ENCODE data around the gene IGDCC3.

Gene IGDCC3

GRCh38 chr15:65318870-65319356, 58.9 kb downstream of the IGDCC3 start:
- peak; percentile 84 for DNase-seq

DNA sequence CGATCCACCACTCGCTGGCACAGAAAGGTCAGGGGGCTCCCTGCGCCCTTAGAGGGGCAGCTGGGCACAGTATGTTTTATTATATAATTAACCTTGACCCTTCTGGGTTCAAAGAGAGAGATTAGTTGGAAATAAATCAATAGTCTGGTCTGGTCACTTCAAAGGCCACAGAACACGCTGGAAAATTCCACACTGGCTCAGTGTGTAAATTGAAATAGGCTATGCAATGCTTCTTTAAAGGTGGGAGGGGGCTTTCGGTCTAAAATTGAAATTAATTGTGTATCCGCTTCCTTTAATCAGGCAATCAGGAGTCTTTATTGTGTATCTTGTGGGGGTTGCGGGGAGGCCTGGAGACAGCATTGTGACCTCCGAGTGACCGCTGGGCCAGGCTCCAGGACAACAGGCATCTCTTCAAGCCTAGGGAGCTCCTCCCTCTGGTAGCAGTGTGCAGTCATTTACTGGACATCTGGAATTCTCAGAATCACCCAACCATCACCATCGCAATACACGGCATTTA, 65.3 kb downstream of the IGDCC3 start:
- DNase-seq = no peak

- DNase-seq = no peak
Observed at GRCh38 chr15:65311760-65312159, 66.0 kb downstream of the IGDCC3 start.

- DNase-seq = no peak
Observed at GRCh38 chr15:65310431-65311137, 67.2 kb downstream of the IGDCC3 start.

- no peak for DNase-seq
Observed at GRCh38 chr15:65309882-65310418, 67.9 kb downstream of the IGDCC3 start.

- no peak for DNase-seq
Observed at GRCh38 chr15:65307978-65308377, 69.8 kb downstream of the IGDCC3 start.

- no peak for DNase-seq
Observed at GRCh38 chr15:65306551-65306950, 71.3 kb downstream of the IGDCC3 start.

DNA sequence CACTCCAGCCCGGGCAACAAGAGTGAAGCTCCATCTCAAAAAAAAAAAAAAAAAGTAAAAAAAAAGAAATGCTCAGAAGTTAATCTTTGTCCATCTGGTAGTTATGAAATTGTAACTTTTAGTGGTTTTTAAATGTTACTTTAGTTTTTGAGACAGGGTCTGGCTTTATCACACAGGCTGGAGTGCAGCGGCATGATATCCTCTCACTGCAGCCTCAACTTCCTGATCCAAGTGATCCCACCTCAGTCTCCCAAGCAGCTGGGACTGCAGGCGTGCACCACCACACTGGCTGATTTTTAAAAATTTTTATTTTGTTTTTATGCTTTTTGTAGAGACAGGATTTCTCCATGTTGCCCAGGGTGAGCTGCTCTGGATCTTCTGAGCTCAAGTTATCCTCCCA, 72.0 kb downstream of the IGDCC3 start:
- no peak for DNase-seq

DNA sequence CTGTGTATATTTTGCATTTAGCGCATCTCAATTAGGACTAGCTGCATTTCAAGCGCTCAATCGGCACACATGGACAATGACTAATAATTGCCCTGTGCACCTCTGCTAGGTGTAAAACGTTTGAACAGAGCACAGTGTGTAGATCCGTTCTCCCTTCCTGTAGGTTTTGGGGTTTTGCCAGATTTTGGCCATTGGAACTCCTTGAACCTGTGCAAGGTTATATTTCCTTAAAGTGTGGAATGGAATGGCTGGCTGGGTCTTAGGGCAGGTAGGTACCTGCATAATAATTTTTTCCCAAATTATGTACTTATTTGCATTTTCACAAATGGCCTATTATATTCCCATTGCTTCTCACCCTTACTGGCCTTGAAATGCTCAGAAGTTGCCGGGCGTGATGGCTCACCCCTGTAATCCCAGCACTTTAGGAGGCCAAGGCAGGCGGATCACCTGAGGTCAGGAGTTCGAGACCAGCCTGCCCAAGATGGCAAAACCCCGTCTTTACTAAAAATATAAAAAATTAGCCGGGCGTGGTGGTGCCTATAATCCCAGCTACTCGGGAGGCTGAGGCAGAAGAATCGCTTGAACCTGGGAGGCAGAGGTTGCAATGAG, 72.5 kb downstream of the IGDCC3 start:
- DNase-seq = no peak

- DNase-seq = peak; percentile 90
Observed at GRCh38 chr15:65304381-65305149, 73.2 kb downstream of the IGDCC3 start, which contains the start of gene RNU5B-1. Gene RNU5B-1, plus strand, starts transcription at chr15:65304677.

DNA sequence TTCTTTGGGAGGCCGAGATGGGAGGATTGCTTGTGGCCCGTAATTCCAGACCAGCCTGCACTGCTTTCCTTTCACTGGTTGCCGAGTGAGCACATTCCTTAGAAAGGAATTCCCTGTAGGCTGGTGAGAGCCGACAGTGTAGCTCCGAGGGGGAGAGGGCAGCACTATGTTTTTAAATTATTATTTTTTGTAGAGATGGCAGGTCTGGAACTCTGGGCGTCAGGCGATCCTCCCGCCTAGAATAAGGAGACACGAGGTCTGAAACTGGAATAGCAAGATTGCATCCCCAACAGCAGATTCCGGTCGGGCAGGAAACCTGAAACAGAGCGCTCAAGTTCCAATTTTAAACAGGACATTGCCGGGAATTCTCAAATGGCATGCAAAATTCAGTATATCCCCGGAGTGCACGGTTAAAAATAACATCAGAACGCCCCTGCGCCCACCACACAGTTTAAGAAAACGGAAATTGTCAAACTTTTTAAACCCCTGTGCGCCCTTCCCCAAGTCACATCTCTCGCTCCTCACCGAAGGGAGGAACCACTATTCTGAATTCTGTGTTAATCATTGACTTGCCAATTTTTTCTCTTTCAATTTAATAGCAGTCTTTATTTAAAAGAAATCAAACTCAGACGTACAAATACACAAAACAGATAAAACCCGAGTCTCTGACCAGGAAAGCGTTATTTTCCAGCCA, 74.0 kb downstream of the IGDCC3 start:
- peak; percentile 70 for DNase-seq

DNA sequence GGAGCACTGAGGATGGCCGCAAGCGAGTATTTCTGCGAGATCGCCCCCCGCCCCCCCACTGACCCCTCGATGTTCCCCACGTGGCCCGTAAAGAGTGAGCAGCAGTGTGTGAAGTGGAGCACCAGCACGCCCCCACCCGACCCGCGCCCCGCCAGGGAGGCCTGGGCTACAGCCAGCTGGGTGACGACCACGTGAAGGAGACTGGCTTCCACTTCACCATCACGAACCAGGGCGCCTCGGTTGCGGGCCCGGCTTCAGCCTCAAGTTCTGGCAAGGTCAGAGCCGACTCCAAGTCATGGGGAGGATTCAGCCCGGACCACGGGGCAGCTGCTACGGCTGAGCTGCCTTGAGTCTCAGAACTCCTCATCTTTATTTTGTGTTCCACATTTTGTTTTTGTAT, 75.7 kb downstream of the IGDCC3 start:
- no peak for DNase-seq

GRCh38 chr15:65300924-65301441, 76.8 kb downstream of the IGDCC3 start:
- no peak for DNase-seq

GRCh38 chr15:65298731-65299130, 79.1 kb downstream of the IGDCC3 start:
- DNase-seq = no peak

DNA sequence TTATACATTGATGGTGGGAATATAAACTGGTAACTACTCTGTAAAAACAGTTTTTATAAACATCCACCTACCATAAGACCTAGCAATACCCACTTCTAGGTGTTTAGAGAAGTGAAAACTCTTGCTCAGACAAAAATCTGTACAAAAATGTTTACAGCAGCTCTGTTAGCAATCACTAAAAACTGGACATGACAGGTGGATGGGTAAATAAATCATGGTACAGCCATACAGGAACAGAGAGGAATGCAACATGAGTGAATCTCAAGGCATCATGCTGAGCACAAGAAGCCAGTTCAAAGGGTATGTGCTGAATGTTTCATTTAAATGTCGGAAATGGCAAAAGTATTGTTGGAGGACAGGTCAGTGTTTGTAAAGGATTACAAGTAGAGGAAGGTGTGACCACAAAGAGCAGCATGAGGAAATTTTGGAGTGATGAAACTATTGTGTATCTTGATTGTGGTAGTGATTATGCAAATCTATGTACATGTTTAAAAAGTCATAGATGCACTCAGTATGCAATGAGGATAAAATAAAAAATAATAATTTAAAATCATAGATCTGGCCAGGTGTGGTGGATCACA, 84.8 kb downstream of the IGDCC3 start:
- no peak for DNase-seq

- no peak for DNase-seq
Observed at GRCh38 chr15:65290228-65290627, 87.6 kb downstream of the IGDCC3 start.

- DNase-seq = no peak
Observed at GRCh38 chr15:65289261-65289854, 88.4 kb downstream of the IGDCC3 start.

- DNase-seq = no peak
Observed at GRCh38 chr15:65287520-65287855, 90.3 kb downstream of the IGDCC3 start.

GRCh38 chr15:65286704-65287519, 90.9 kb downstream of the IGDCC3 start, which contains the start of gene PARP16:
Gene PARP16, minus strand, starts transcription at chr15:65286883. Its CDS starts 457 bp downstream, at chr15:65286426.
- DNase-seq = peak; percentile 95

GRCh38 chr15:65286069-65286703, 91.6 kb downstream of the IGDCC3 start:
- DNase-seq = peak; percentile 72

Measured in activated CD8-positive, alpha-beta memory T cell treated with anti-CD3 and anti-CD28 coated beads, Interleukin-2, amount 50 U/mL, for 48 hours (primary cell).